ENCODE data around the gene PCDHA1. TPM values are rescaled to one million over a fixed set of nuclear protein-coding genes. Genes with fewer than 3 reads are reported as not detected.

Gene PCDHA1
- total RNA-seq, 1 donor from 2014 or later: not detected

DNA sequence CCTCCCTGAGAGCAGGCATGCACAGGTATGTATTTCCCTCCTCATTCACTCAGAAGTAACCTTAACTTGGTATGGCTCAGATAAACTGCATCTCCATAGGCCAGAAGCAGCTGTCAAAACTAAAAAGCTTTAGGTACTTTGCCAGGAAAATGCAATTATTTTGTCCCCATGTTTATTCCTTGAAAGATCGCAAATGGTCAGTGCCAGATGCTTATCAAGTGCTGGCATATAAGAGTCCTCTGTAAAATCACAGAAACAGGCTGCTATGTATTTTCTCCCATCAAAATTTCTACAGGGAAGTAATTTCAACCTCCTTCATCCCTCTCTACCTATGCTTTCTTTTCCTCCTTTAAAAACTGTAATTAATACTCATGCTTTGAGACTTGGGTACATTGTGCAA lies 193.0 kb downstream of the PCDHA1 start:
- no peak overlapping the region for H3K4me3 Mint-ChIP-seq
- H3K9me3 Mint-ChIP-seq: no peaks in the 10 kb centered on the region
- DNase-seq (ENCODE audit: low read depth, low spot score): no peak
- H3K27me3 Mint-ChIP-seq (ENCODE audit: low read depth): no peaks in the 10 kb centered on the region
- H3K4me1 Mint-ChIP-seq: peaks cover 7% of the 10 kb centered on the region
- no peak overlapping the region for H3K27ac Mint-ChIP-seq (ENCODE audit: unreplicated experiment)
- no peak for TF ChIP-seq CTCF (conservative IDR thresholded peaks at IDR 0.05)
- H3K36me3 Mint-ChIP-seq (ENCODE audit: low read depth): peaks cover 5% of the 10 kb centered on the region

GRCh38 chr5:140982083-140982716 lies 196.3 kb downstream of the PCDHA1 start:
- Mint-ChIP-seq H3K27me3 (ENCODE audit: low read depth) (no peaks in the 10 kb centered on the region), H3K27ac (ENCODE audit: unreplicated experiment) (no peak overlapping the region), H3K4me1 (peaks cover 24% of the 10 kb centered on the region), H3K4me3 (no peak overlapping the region), H3K9me3 (peaks cover 3% of the 10 kb centered on the region), H3K36me3 (ENCODE audit: low read depth) (peaks cover 8% of the 10 kb centered on the region)
- TF ChIP-seq CTCF (conservative IDR thresholded peaks at IDR 0.05): no peak
- DNase-seq (ENCODE audit: low read depth, low spot score): no peak

- DNase-seq (ENCODE audit: low read depth, low spot score): no peak
- peaks cover 45% of the 10 kb centered on the region for H3K4me1 Mint-ChIP-seq
- no peak for TF ChIP-seq CTCF (conservative IDR thresholded peaks at IDR 0.05)
- peaks cover 3% of the 10 kb centered on the region for H3K9me3 Mint-ChIP-seq
- H3K36me3 Mint-ChIP-seq (ENCODE audit: low read depth): peaks cover 8% of the 10 kb centered on the region
- H3K27me3 Mint-ChIP-seq (ENCODE audit: low read depth): no peaks in the 10 kb centered on the region
- peak overlapping the region; percentile 92 for H3K27ac Mint-ChIP-seq (ENCODE audit: unreplicated experiment)
- peak overlapping the region; percentile 54 for H3K4me3 Mint-ChIP-seq
Observed at GRCh38 chr5:140986117-140986521, 200.2 kb downstream of the PCDHA1 start.

- DNase-seq (ENCODE audit: low read depth, low spot score): no peak
- no peak overlapping the region for H3K27ac Mint-ChIP-seq (ENCODE audit: unreplicated experiment)
- no peak overlapping the region for H3K4me3 Mint-ChIP-seq
- H3K36me3 Mint-ChIP-seq (ENCODE audit: low read depth): peaks cover 3% of the 10 kb centered on the region
- peaks cover 45% of the 10 kb centered on the region for H3K4me1 Mint-ChIP-seq
- no peak for TF ChIP-seq CTCF (conservative IDR thresholded peaks at IDR 0.05)
- no peaks in the 10 kb centered on the region for H3K27me3 Mint-ChIP-seq (ENCODE audit: low read depth)
- H3K9me3 Mint-ChIP-seq: peaks cover 3% of the 10 kb centered on the region
Observed at GRCh38 chr5:140988100-140988499, 202.2 kb downstream of the PCDHA1 start.

- DNase-seq (ENCODE audit: low read depth, low spot score): no peak
- peaks cover 3% of the 10 kb centered on the region for H3K9me3 Mint-ChIP-seq
- no peaks in the 10 kb centered on the region for H3K27me3 Mint-ChIP-seq (ENCODE audit: low read depth)
- no peak for TF ChIP-seq CTCF (conservative IDR thresholded peaks at IDR 0.05)
- H3K27ac Mint-ChIP-seq (ENCODE audit: unreplicated experiment): no peak overlapping the region
- H3K4me1 Mint-ChIP-seq: peaks cover 45% of the 10 kb centered on the region
- no peak overlapping the region for H3K4me3 Mint-ChIP-seq
- H3K36me3 Mint-ChIP-seq (ENCODE audit: low read depth): peaks cover 3% of the 10 kb centered on the region
Observed at GRCh38 chr5:140988608-140989007, 202.7 kb downstream of the PCDHA1 start.

Data from neural crest cell (in vitro differentiated cells).